H7 (cell line): ENCODE results near the gene INPP4A. TPM values are rescaled to one million over a fixed set of nuclear protein-coding genes. Genes with fewer than 3 reads are reported as not detected.
"Not testable (repeated sequence)": the region's sequence is repeated elsewhere in the genome, so short reads cannot be mapped to it uniquely, and the experiment has no call there.

Source experiments
- DNase-seq: peaks from one replicate; pipeline ENCODE4 v3.0.0; 2012
- H3K27me3 ChIP-seq: 2 replicates; pipeline ENCODE4 v1.6.0; 2011; ENCODE audit warnings: mild to moderate bottlenecking, low read length; ENCODE audit not compliant: control insufficient read depth, insufficient read depth
- H3K36me3 ChIP-seq: replicated peaks from 2 replicates; pipeline ENCODE4 v1.5.1; 2011; ENCODE audit warnings: low read length; ENCODE audit not compliant: control insufficient read depth, insufficient read depth
- H3K4me3 ChIP-seq: 2 replicates; pipeline ENCODE4 v1.5.1; 2011; ENCODE audit warnings: low read depth, mild to moderate bottlenecking, control low read depth, low read length, moderate library complexity; ENCODE audit not compliant: insufficient read depth
- total RNA-seq: library from RNA; depleted of rRNA; stranded (reverse); fragments of >200 nt; shearing (Covaris generic); gene quantifications from 2 replicates; pipeline ENCODE4 v1.2.3, GENCODE V29; 2014; rRNA removed

Gene INPP4A
- 30.3 and 32.0 TPM in 2 replicates for total RNA-seq

- H3K4me3 ChIP-seq, result peak within 1 kb of the TSS; percentile 76
- peak; percentile 97 for DNase-seq
- no peaks in the 10 kb centered on the region for H3K27me3 ChIP-seq
- no peaks in the 10 kb centered on the region for H3K36me3 ChIP-seq
Observed at GRCh38 chr2:98444436-98445176, at the start of gene INPP4A. INPP4A (plus strand) TSS chr2:98444858; CDS start chr2:98520049, 75,191 bp downstream.

GRCh38 chr2:98395977-98396376 is 48.7 kb upstream of the INPP4A start:
- H3K27me3 ChIP-seq, result no peaks in the 10 kb centered on the region; the same call in 1 of the 2 replicates

GRCh38 chr2:98396745-98397355 is 47.8 kb upstream of the INPP4A start:
- DNase-seq, result no peak
- Histone ChIP-seq H3K36me3 (no peaks in the 10 kb centered on the region), H3K4me3 (no peak overlapping the region)

More at GRCh38 chr2:98395977-98396376, 48.7 kb upstream of the INPP4A start:
- H3K4me3 ChIP-seq, result no peak overlapping the region
- DNase-seq, result no peak
- H3K36me3 ChIP-seq, result no peaks in the 10 kb centered on the region

DNA sequence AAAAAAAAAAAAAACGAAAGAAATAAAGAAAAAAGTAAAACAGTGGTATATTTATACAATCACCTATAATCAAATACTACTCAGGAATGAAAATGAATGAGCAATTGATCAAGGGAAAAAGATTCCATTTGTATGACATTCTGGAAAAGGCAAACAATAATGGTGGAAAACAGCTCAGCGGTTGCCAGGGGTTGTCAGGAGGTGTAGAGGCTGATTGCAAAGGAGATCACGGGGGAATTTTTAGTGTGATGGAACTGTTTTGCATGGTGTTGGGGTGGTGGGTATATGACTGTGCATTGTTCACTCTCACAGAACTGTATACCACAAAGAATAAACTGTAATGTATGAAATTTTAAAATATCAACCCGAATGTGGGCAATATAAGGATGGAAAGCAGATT is 45.5 kb upstream of the INPP4A start:
- no peaks in the 10 kb centered on the region for H3K27me3 ChIP-seq
- H3K4me3 ChIP-seq, result no peak overlapping the region
- no peaks in the 10 kb centered on the region for H3K36me3 ChIP-seq
- no peak for DNase-seq

More at GRCh38 chr2:98396745-98397355, 47.8 kb upstream of the INPP4A start:
- H3K27me3 ChIP-seq, result no peaks in the 10 kb centered on the region; the same call in 1 of the 2 replicates

DNA sequence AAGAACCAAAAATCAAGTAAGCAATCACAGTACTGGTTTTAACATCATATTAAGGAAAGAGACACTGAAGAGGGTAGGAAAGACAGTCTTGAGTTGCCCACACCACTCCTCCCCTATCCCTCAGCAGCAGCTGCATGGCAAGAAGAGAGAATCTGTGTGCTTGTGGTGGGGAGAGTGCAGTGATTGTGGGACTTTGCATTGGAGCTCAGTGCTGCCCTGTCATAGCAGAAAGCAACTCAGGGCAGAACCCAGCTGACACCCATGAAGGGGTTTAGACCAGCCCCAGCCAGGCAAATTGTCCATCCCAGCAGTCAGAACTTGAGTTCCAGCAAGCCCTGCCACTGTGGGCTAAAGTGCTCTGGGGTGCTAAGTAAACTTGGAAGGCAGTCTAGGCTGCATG is 40.8 kb upstream of the INPP4A start:
- no peaks in the 10 kb centered on the region for H3K36me3 ChIP-seq
- no peak overlapping the region for H3K4me3 ChIP-seq
- H3K27me3 ChIP-seq, result no peaks in the 10 kb centered on the region
- no peak for DNase-seq

- Histone ChIP-seq H3K36me3 (no peaks in the 10 kb centered on the region), H3K27me3 (no peaks in the 10 kb centered on the region), H3K4me3 (no peak overlapping the region)
- no peak for DNase-seq
Observed at GRCh38 chr2:98404556-98405250, 40.0 kb upstream of the INPP4A start.

- H3K4me3 ChIP-seq, result no peak overlapping the region
- no peak for DNase-seq
- H3K36me3 ChIP-seq, result no peaks in the 10 kb centered on the region
- no peaks in the 10 kb centered on the region for H3K27me3 ChIP-seq
Observed at GRCh38 chr2:98405301-98405700, 39.4 kb upstream of the INPP4A start.

DNA sequence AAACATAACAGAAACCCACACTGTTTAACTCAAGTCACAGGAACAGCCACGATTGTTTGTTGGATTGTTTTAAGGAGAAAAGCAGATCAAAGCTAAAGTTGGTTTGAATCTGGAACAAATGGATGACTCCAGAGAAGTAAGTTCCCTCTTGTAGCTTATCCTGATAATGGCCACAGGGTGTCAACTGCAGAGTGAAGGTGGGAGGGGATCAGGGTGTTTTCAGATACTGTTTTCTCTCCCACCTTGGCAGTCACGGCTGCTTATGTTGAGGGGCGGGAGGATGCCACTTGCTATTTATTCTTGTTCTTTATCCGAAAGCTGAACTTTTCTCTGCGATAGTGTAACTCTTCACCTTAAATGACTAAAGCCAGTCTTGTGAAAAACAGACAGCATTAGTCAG is 36.5 kb upstream of the INPP4A start:
- H3K27me3 ChIP-seq, result no peaks in the 10 kb centered on the region
- no peaks in the 10 kb centered on the region for H3K36me3 ChIP-seq
- no peak for DNase-seq
- H3K4me3 ChIP-seq, result no peak overlapping the region

GRCh38 chr2:98412751-98413458 is 31.8 kb upstream of the INPP4A start:
- Histone ChIP-seq H3K4me3 (no peak overlapping the region), H3K27me3 (no peaks in the 10 kb centered on the region), H3K36me3 (no peaks in the 10 kb centered on the region)
- DNase-seq, result peak; percentile 31

DNA sequence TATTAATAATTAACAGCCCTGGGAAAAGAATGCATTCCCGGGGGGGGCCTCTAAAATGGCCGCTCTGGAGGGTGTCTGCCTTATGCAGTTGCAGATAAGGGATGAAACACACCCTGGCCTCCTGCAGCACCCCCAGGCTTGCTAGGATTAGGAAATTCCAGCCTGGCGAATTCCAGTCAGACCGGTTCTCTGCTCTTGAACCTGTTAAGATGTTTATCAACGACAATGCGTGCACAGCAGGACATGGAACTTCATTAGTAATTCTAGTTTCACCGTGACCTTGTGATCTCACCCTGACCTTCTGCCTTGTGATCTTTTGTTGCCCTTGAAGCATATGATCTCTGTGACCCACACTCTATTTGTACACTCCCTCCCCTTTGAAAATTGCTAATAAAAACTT is 30.4 kb upstream of the INPP4A start:
- H3K4me3 ChIP-seq, H3K36me3 ChIP-seq, DNase-seq, H3K27me3 ChIP-seq: not testable (repeated sequence)

DNA sequence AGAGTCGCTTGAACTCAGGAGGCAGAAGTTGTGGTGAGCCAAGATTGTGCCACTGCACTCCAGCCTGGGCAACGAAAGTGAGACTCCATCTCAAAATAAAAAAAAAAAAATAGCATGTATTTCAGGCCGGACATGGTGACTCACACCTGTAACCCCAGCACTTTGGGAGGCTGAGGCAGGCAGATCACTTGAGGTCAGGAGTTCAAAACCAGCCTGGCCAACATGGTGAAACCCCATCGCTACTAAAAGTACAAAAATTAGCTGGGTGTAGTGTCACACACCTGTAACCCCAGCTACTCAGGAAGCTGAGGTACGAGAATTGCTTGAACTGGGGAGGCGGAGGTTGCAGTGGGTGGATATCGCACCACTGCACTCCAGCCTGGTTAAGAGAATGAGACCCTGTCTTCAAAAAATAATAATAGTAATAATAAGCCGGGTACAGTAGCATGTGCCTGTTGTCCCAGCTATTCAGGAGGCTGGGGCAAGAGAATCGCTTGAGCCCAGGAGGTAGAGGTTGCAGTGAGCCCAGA is 28.9 kb upstream of the INPP4A start:
- H3K36me3 ChIP-seq, DNase-seq, H3K27me3 ChIP-seq, H3K4me3 ChIP-seq: not testable (repeated sequence)

GRCh38 chr2:98416383-98417159 is 28.1 kb upstream of the INPP4A start:
- no peaks in the 10 kb centered on the region for H3K27me3 ChIP-seq
- DNase-seq, result no peak
- H3K4me3 ChIP-seq, result no peak overlapping the region
- H3K36me3 ChIP-seq, result no peaks in the 10 kb centered on the region

GRCh38 chr2:98419544-98419943 is 25.1 kb upstream of the INPP4A start:
- Histone ChIP-seq H3K27me3 (no peaks in the 10 kb centered on the region), H3K36me3 (no peaks in the 10 kb centered on the region), H3K4me3 (no peak overlapping the region)
- no peak for DNase-seq
